Activated CD8-positive, alpha-beta memory T cell treated with anti-CD3 and anti-CD28 coated beads for 1 hour (primary cell): ENCODE results near the gene ZNF385B.
"Not testable (repeated sequence)": the region's sequence is repeated elsewhere in the genome, so short reads cannot be mapped to it uniquely, and the experiment has no call there.

ENCODE experiments used
- DNase-seq, 2 donors: peaks; one replicate each; pipeline ENCODE4 v3.0.0-alpha.2; 2020; ENCODE audit warnings: low read depth in 1 of 2; ENCODE audit errors: extremely low read depth in 1 of 2

The ZNF385B gene

DNA sequence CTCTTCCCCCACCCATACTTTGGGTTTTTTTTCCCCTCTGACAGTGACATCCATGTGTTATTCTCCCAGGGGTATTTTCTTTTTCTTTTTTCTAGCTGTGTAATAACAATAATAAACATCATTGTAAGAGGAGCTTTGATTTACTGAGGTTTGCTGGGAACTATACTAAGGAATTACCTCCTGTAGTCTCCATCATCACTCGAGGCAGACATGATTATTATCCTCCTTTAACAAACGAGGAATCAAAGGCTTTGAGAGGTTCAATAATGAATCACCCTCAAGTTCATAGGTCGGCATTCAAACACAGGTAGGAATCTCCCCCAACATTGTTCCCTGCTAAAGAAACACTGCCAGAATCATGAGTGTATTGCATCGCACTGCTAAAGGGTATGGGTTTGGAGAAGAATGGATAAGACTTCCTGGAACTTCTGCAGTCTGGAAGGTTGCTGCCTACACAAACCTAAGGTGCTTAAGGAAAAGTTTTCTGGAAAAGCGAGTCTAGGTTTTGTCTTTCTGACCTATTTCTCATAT, 336.5 kb downstream of the ZNF385B start:
- no peak for DNase-seq

- DNase-seq = no peak
Measured at GRCh38 chr2:179521944-179522343, 339.5 kb downstream of the ZNF385B start.

DNA sequence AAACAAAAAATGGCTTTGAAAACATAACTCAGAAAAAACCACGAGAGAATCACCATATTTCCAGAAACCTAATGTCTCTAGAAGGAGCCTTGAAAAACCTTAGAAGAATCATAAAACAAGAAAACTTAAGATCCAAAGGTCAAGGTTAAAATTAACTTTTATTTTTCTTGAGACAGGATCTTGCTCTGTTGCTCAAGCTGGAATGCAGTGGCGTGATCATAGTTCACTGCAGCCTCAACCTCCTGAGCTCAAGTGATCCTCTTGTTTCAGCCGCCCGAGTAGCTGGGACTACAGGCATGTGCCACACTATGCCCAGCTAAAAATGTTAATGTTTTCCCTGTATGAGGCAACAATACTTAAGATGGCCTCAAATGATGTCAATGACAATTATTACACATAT, 342.6 kb downstream of the ZNF385B start:
- no peak for DNase-seq

DNA sequence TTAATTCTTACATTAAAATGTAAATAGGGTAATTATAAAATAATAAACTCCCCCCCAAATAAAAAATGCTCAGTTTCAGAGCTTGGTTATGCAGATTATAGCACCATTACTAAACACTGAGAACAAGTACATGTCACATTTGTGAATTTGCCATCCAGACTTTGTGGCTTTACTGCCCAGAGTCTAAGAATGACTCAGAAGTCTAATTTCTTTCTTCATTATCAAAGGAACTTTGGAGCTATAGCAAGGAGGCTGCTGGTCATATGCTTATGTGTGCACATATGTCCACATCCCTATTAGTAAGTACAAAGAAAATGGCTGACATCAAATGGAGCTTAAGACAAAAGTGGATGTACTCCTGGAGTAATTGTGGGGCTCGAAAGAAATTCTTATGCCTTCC, 348.2 kb downstream of the ZNF385B start:
- no peak for DNase-seq

- no peak for DNase-seq
Measured at GRCh38 chr2:179512281-179513035, 349.0 kb downstream of the ZNF385B start.

DNA sequence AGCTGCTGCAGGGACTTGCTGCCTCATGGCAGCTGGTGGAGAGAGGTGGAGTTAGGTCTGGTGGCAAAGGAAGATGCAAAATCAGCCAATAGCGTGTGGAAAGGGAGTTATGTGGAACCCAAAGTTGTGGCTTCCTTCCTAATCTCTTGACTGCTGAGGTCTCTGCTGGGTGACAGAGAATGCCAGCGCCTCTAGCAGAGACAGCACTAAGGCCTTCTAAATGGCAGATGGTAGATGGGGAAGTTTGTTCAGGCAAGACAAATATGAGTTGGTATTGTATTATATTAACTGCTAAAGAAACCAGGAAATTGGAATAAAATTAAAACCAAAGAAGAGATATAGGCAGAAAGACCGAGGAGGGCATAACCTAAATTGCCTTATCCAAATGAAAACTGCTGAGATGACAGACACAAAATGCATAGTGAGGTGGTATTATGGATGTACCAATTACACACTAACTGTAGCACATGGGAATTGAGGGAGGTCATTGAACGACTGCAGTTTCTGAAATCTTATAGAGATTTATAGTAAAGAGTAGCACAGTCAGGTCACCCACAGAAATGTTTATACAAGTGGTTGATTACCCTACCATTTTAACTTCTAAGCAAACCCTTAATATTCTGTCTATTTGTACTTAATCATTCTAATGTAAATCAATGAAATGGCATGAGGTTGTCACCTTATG, 350.2 kb downstream of the ZNF385B start:
- no peak for DNase-seq

- no peak for DNase-seq
Measured at GRCh38 chr2:179495315-179495714, 366.1 kb downstream of the ZNF385B start.

GRCh38 chr2:179488563-179488962, 372.8 kb downstream of the ZNF385B start:
- DNase-seq = no peak

GRCh38 chr2:179487010-179487731, 374.2 kb downstream of the ZNF385B start:
- DNase-seq = no peak

DNA sequence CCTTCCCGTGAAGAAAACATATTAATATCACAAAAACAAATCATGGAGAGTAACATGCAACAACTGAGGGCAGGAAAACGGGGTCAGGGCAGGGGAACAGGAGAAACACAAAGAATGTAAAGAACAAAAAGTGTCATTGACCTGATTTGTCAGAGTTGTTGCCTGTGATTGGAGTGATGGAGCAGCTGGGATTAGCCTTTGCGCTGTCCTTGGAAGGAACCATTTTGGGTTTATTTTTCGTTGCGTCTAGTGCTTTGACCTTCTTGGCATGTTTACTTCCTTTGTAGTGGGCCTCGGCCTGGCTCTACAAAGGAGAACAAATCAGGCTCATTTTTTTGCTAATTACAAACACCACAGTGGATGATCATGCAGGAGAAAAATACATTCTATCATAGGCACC, 378.3 kb downstream of the ZNF385B start:
- DNase-seq = no peak

- DNase-seq = no peak
Measured at GRCh38 chr2:179479947-179480346, 381.5 kb downstream of the ZNF385B start.

- no peak for DNase-seq
Measured at GRCh38 chr2:179478771-179479170, 382.6 kb downstream of the ZNF385B start.

- no peak for DNase-seq
Measured at GRCh38 chr2:179470992-179471391, 390.4 kb downstream of the ZNF385B start.

DNA sequence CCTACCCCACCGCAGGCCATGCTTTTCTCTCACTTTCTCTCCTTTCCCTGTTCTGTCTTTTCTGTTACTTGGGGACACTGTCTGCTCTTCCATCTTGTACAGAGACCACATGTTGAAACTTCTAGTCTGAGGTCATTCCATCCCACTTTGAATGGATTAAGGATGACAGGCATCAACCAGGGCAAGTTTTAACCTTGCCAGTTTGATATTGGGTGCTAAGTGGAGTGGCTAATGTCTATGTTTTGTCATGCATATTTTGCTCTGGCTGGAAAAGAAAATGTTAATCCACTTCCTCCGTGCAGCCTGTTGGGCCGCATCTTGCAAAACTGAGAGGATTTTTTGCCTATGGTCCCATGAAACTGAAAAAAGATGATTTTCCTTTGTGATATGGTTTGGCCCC, 391.3 kb downstream of the ZNF385B start:
- DNase-seq = no peak

DNA sequence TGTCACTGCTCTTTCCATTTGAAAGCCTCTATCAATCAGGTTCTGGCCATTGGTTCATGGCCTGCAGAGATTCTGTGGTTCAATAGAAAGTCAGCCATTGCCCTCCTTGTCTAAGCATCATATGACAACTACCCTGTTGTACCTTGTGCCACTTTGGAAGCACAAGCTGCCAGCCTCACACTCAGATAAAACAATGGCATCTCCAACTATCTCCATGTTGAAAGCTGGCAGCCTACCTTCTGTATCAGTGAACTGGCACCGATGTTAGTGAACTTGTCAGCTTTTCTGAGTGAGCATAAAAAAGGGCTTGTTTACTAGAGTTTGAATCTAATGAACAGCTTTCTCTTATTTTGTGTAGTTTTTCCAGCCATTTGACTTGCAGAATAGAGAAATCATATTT, 393.5 kb downstream of the ZNF385B start:
- DNase-seq = no peak

DNA sequence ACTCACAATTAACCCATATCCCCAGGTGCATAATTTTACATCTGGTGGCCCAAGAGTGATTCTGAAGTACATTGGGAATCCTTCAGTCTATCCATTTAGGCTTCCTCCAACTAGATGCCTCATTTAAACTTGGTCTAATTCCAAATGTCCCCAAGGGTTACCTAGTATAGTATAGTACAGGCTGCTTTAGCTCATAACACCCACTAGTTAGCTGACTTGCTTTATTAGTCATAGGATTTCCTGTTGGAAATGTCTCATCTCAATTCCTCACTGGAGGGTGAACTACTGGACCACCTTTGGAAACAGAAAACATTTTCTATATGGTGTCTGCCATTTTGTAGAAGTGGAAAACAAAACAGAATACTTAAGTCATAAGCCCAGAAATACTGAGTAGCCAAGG, 394.3 kb downstream of the ZNF385B start:
- no peak for DNase-seq

- no peak for DNase-seq
Measured at GRCh38 chr2:179461420-179461819, 400.0 kb downstream of the ZNF385B start.

GRCh38 chr2:179460181-179460929, 401.1 kb downstream of the ZNF385B start:
- no peak for DNase-seq

DNA sequence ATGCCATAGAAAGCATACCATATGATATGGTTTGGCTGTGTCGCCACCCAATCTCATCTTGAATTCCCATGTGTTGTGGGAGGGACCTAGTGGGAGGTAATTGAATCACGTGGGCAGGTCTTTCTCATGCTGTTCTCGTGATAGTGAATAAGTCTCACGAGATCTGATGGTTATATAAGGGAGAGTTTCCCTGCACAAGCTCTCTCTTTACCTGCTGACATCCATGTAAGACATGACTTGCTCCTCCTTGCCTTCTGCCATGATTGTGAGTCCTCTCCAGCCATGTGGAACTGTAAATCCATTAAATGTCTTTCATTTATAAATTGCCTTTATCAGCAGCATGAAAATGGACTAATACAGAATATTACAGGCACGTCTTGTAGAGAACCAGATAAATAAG, 403.3 kb downstream of the ZNF385B start:
- DNase-seq = not testable (repeated sequence)

GRCh38 chr2:179455824-179456223, 405.6 kb downstream of the ZNF385B start:
- no peak for DNase-seq

DNA sequence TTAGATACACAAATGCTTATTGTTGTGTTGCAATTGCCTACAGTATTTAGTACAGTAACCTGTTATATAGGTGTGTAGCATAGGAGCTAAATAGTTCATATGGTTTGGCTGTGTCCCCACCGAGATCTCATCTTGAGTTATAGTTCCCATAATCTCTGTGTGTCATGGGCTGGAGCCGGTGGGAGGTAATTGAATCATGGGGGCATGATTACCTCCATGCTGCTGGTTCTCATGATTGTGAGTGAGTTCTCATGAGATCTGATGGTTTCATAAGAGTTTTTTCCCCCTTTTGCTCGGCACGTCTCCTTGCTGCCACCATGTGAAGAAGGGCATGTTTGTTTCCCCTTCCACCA, 406.3 kb downstream of the ZNF385B start:
- no peak for DNase-seq
